IPS-15b (cell line): ENCODE results near the gene ACACB.

Experiments used
- H3K27me3 ChIP-seq: one replicate; pipeline ENCODE4 v1.6.1; 2013; ENCODE audit warnings: low read length; ENCODE audit not compliant: control insufficient read depth, insufficient read depth
- H3K36me3 ChIP-seq: one replicate; pipeline ENCODE4 v1.6.1; 2013; ENCODE audit warnings: low read length; ENCODE audit not compliant: control insufficient read depth, insufficient read depth
- H3K4me1 ChIP-seq: one replicate; pipeline ENCODE4 v1.6.1; 2013; ENCODE audit warnings: mild to moderate bottlenecking, low read length; ENCODE audit not compliant: control insufficient read depth, insufficient read depth
- H3K4me3 ChIP-seq: one replicate; pipeline ENCODE4 v1.5.1; 2013; ENCODE audit warnings: low read depth, low read length
- H3K9ac ChIP-seq: one replicate; pipeline ENCODE4 v1.6.1; 2013; ENCODE audit warnings: low read depth, mild to moderate bottlenecking, low read length
- H3K9me3 ChIP-seq: one replicate; pipeline ENCODE4 v1.6.1; 2013; ENCODE audit warnings: mild to moderate bottlenecking, low read length; ENCODE audit not compliant: control insufficient read depth, insufficient read depth

Gene ACACB

GRCh38 chr12:109151457-109151856, 35.1 kb downstream of the ACACB start:
- Histone ChIP-seq H3K27me3 (peaks cover 8% of the 10 kb centered on the region), H3K36me3 (peaks cover 3% of the 10 kb centered on the region), H3K9me3 (no peaks in the 10 kb centered on the region), H3K4me1 (peaks cover 6% of the 10 kb centered on the region), H3K9ac (no peak overlapping the region), H3K4me3 (no peak overlapping the region)

- Histone ChIP-seq H3K4me3 (peak overlapping the region; percentile 64), H3K9me3 (no peaks in the 10 kb centered on the region), H3K4me1 (peaks cover 6% of the 10 kb centered on the region), H3K36me3 (peaks cover 3% of the 10 kb centered on the region), H3K9ac (no peak overlapping the region), H3K27me3 (peaks cover 8% of the 10 kb centered on the region)
Measured at GRCh38 chr12:109153821-109154441, 37.5 kb downstream of the ACACB start.

- H3K9ac ChIP-seq = peak overlapping the region; percentile 79
- no peaks in the 10 kb centered on the region for H3K9me3 ChIP-seq
- H3K27me3 ChIP-seq = peaks cover 8% of the 10 kb centered on the region
- H3K36me3 ChIP-seq = peaks cover 3% of the 10 kb centered on the region
- peaks cover 6% of the 10 kb centered on the region for H3K4me1 ChIP-seq
- peak overlapping the region; percentile 85 for H3K4me3 ChIP-seq
Measured at GRCh38 chr12:109154451-109155438, 38.4 kb downstream of the ACACB start.

- H3K9me3 ChIP-seq = no peaks in the 10 kb centered on the region
- no peak overlapping the region for H3K4me3 ChIP-seq
- H3K36me3 ChIP-seq = peaks cover 3% of the 10 kb centered on the region
- peaks cover 6% of the 10 kb centered on the region for H3K4me1 ChIP-seq
- H3K9ac ChIP-seq = no peak overlapping the region
- peaks cover 8% of the 10 kb centered on the region for H3K27me3 ChIP-seq
Measured at GRCh38 chr12:109156036-109156435, 39.6 kb downstream of the ACACB start.

- H3K9me3 ChIP-seq = no peaks in the 10 kb centered on the region
- no peak overlapping the region for H3K9ac ChIP-seq
- H3K27me3 ChIP-seq = peaks cover 8% of the 10 kb centered on the region
- H3K4me3 ChIP-seq = no peak overlapping the region
- peaks cover 3% of the 10 kb centered on the region for H3K36me3 ChIP-seq
- peaks cover 6% of the 10 kb centered on the region for H3K4me1 ChIP-seq
Measured at GRCh38 chr12:109156586-109156985, 40.2 kb downstream of the ACACB start.

GRCh38 chr12:109157986-109158385, 41.6 kb downstream of the ACACB start:
- H3K9me3 ChIP-seq = no peaks in the 10 kb centered on the region
- H3K4me3 ChIP-seq = no peak overlapping the region
- no peak overlapping the region for H3K9ac ChIP-seq
- H3K4me1 ChIP-seq = peaks cover 6% of the 10 kb centered on the region
- peaks cover 3% of the 10 kb centered on the region for H3K36me3 ChIP-seq
- H3K27me3 ChIP-seq = peaks cover 8% of the 10 kb centered on the region

- Histone ChIP-seq H3K27me3 (no peaks in the 10 kb centered on the region), H3K9me3 (no peaks in the 10 kb centered on the region), H3K4me1 (peaks cover 3% of the 10 kb centered on the region), H3K36me3 (no peaks in the 10 kb centered on the region), H3K4me3 (no peak overlapping the region), H3K9ac (no peak overlapping the region)
Measured at GRCh38 chr12:109160433-109160832, 44.0 kb downstream of the ACACB start.

GRCh38 chr12:109160873-109161272, 44.5 kb downstream of the ACACB start:
- no peaks in the 10 kb centered on the region for H3K36me3 ChIP-seq
- no peaks in the 10 kb centered on the region for H3K4me1 ChIP-seq
- H3K4me3 ChIP-seq = no peak overlapping the region
- no peak overlapping the region for H3K9ac ChIP-seq
- H3K27me3 ChIP-seq = no peaks in the 10 kb centered on the region
- H3K9me3 ChIP-seq = no peaks in the 10 kb centered on the region

GRCh38 chr12:109162551-109162950, 46.2 kb downstream of the ACACB start:
- Histone ChIP-seq H3K9ac (no peak overlapping the region), H3K36me3 (no peaks in the 10 kb centered on the region), H3K4me3 (no peak overlapping the region), H3K27me3 (no peaks in the 10 kb centered on the region), H3K9me3 (no peaks in the 10 kb centered on the region), H3K4me1 (no peaks in the 10 kb centered on the region)

GRCh38 chr12:109163167-109163566, 46.8 kb downstream of the ACACB start:
- H3K4me3 ChIP-seq = no peak overlapping the region
- H3K4me1 ChIP-seq = no peaks in the 10 kb centered on the region
- H3K36me3 ChIP-seq = no peaks in the 10 kb centered on the region
- no peaks in the 10 kb centered on the region for H3K9me3 ChIP-seq
- no peak overlapping the region for H3K9ac ChIP-seq
- no peaks in the 10 kb centered on the region for H3K27me3 ChIP-seq

- Histone ChIP-seq H3K36me3 (no peaks in the 10 kb centered on the region), H3K4me3 (no peak overlapping the region), H3K9ac (no peak overlapping the region), H3K27me3 (no peaks in the 10 kb centered on the region), H3K4me1 (no peaks in the 10 kb centered on the region), H3K9me3 (no peaks in the 10 kb centered on the region)
Measured at GRCh38 chr12:109165599-109165998, 49.2 kb downstream of the ACACB start.

- no peak overlapping the region for H3K9ac ChIP-seq
- no peaks in the 10 kb centered on the region for H3K27me3 ChIP-seq
- H3K9me3 ChIP-seq = no peaks in the 10 kb centered on the region
- no peaks in the 10 kb centered on the region for H3K36me3 ChIP-seq
- no peaks in the 10 kb centered on the region for H3K4me1 ChIP-seq
- H3K4me3 ChIP-seq = no peak overlapping the region
Measured at GRCh38 chr12:109166371-109166770, 50.0 kb downstream of the ACACB start.
